Thyroid gland (tissue), 4 donors: Measurements from ENCODE around the gene CTSE.

Experiments used
- POLR2A ChIP-seq, 2 donors: fragments of 450-650 bp; IDR thresholded peaks; one replicate each; pipeline ENCODE4 v1.6.1; 2017; ENCODE audit warnings: antibody characterized with exemption in 2 of 2, mild to moderate bottlenecking in 2 of 2, moderate library complexity in 1 of 2
- TF ChIP-seq, protein P1 (sequence below), 6 experiments: fragments of 200-600 bp in 3 of 6; fragments of 450-650 bp in 3 of 6; sonication (generic) in 3 of 6; IDR thresholded peaks; one replicate each; pipeline ENCODE4 v1.5.1; 2016 to 2019; ENCODE audit warnings: antibody characterized with exemption in 6 of 6, mild to moderate bottlenecking in 2 of 6, inconsistent platforms in 1 of 6, moderate library complexity in 1 of 6

DNA sequence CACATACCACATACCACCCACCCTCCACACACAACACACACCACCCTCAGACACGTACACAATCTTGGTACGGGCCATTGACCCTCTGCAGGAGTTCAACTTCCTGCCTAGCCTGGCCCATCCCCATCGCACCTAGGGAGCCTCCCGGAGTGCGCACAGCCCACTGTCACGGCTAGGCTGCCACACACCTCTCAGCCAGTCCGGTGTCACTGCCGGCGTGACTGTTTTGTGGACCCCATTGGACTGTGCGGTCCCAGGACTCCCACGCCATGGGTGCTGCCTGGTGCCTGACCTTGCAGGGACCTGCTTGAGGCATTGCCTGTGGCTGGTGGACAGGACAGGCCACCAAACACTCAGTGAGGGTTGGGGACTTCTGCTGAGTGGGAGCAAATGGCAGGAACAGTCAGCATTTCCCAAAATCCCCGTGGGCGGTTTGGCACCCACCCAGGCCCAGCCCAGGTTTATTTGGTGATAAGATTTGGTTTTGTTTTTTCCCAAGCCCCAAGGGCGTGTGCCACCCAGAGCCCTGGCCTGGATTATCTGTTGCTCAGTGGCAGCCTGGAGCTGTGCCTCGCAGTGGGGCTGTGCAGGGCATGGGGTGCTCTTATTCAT is 48.2 kb downstream of the CTSE start:
- TF ChIP-seq, protein P1, sequence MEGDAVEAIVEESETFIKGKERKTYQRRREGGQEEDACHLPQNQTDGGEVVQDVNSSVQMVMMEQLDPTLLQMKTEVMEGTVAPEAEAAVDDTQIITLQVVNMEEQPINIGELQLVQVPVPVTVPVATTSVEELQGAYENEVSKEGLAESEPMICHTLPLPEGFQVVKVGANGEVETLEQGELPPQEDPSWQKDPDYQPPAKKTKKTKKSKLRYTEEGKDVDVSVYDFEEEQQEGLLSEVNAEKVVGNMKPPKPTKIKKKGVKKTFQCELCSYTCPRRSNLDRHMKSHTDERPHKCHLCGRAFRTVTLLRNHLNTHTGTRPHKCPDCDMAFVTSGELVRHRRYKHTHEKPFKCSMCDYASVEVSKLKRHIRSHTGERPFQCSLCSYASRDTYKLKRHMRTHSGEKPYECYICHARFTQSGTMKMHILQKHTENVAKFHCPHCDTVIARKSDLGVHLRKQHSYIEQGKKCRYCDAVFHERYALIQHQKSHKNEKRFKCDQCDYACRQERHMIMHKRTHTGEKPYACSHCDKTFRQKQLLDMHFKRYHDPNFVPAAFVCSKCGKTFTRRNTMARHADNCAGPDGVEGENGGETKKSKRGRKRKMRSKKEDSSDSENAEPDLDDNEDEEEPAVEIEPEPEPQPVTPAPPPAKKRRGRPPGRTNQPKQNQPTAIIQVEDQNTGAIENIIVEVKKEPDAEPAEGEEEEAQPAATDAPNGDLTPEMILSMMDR (IDR thresholded peaks at IDR 0.05), result no peak
- no peak for TF ChIP-seq POLR2A (IDR thresholded peaks at IDR 0.05)
